ENCODE data around the gene SRPK3.

The SRPK3 gene

DNA sequence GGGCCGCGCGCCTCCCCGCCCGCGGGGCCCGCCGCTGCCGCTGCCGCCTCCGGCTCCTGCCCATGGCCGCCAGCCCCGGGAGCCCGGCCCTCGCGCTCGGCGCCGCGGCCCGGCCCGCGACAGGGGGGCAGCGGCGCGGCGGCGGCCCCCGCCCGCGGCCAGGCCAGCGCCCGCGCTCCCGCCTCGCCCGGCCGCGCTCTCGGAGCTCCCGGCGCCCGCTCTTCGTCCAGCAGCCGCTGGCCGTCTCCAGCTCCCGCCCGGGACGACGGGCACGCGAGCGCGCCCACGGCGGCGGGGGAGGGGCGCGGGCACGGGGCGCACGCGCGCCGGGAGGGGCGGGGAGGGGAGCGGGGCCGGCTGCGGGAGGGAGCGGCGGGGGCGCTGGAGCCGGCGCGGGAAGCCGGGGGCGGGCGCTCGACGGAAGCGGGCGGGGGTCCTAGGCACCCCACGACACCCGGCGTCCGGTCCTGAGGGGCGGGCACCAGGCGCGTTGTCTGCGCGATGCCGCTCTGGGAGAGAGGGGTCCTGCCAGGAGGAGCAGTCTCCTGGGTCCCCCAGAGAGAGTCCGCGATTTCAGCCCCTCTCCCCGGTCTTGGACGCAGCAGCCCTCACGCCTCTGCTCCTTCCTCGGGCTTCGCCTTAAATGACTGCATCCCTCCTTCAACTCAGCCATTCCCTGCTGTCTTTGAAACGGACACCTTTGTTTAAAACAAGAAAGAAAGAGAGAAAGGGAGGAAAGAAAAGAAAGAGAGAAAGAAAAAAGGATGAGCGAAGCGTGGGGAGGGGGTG lies 50.0 kb downstream of the SRPK3 start:
- H3K36me3 ChIP-seq (ENCODE audit: control insufficient read depth in 1 of 2, insufficient read depth in 2 of 2, low read length in 2 of 2), result no peaks in the 10 kb centered on the region
- H3K27ac ChIP-seq (ENCODE audit: low read length), result no peak overlapping the region
- H3K4me1 ChIP-seq (ENCODE audit: control insufficient read depth in 1 of 2, insufficient read depth in 2 of 2, low read length in 2 of 2), result peaks cover 0 to 20% of the 10 kb centered on the region in 2 donors
- H3K4me3 ChIP-seq (ENCODE audit: low read depth in 1 of 2, low read length in 2 of 2), result no peak overlapping the region
- H3K27me3 ChIP-seq (ENCODE audit: low read depth, low read length), result peaks cover 4% of the 10 kb centered on the region
- no peaks in the 10 kb centered on the region for H3K9me3 ChIP-seq (ENCODE audit: control insufficient read depth in 1 of 2, low read length in 2 of 2)

DNA sequence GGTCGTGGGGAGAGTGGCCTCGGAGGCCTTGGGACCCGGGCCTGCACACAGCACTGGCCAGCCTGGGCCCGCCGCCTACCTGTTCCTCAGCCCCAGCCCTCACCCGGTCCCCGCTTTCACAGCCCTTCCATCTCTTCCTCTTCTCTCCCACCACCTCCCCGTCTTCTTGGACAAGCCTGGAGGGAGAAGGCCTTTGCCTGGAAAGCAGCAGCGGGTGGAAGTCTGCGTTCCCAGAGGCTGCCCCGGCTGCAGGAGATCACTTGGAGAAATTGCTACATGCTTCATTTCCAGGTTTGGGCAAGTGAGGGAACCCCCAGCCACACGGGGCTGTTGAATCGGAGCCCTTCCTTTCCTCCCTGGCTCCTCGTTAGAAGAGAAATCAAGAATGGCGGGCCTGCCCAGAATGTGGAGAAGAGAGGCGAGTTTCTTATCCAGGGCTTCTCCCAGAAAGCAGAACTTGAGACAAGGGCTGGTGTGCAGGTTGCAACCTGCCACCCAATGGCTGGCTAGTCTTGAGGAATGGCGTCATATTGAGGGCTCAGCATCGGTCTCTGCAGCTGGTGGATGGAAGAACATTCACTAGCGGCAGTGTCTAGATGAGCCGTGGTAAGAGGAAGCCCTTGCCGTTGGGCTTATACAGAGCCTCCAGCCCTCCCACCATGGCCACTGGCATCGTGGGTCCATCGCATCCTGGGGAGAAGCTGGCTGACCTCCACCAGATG lies 50.7 kb downstream of the SRPK3 start:
- H3K9me3 ChIP-seq (ENCODE audit: control insufficient read depth in 1 of 2, low read length in 2 of 2), result no peaks in the 10 kb centered on the region
- peaks cover 4% of the 10 kb centered on the region for H3K27me3 ChIP-seq (ENCODE audit: low read depth, low read length)
- H3K4me3 ChIP-seq (ENCODE audit: low read depth in 1 of 2, low read length in 2 of 2), result no peak overlapping the region
- H3K36me3 ChIP-seq (ENCODE audit: control insufficient read depth in 1 of 2, insufficient read depth in 2 of 2, low read length in 2 of 2), result no peaks in the 10 kb centered on the region
- no peak overlapping the region for H3K27ac ChIP-seq (ENCODE audit: low read length)
- peaks cover 0 to 20% of the 10 kb centered on the region in 2 donors for H3K4me1 ChIP-seq (ENCODE audit: control insufficient read depth in 1 of 2, insufficient read depth in 2 of 2, low read length in 2 of 2)

- H3K4me1 ChIP-seq (ENCODE audit: control insufficient read depth in 1 of 2, insufficient read depth in 2 of 2, low read length in 2 of 2), result peaks cover 0 to 17% of the 10 kb centered on the region in 2 donors
- no peaks in the 10 kb centered on the region for H3K36me3 ChIP-seq (ENCODE audit: control insufficient read depth in 1 of 2, insufficient read depth in 2 of 2, low read length in 2 of 2)
- H3K27ac ChIP-seq (ENCODE audit: low read length), result no peak overlapping the region
- H3K4me3 ChIP-seq (ENCODE audit: low read depth in 1 of 2, low read length in 2 of 2), result no peak overlapping the region
- no peaks in the 10 kb centered on the region for H3K9me3 ChIP-seq (ENCODE audit: control insufficient read depth in 1 of 2, low read length in 2 of 2)
- H3K27me3 ChIP-seq (ENCODE audit: low read depth, low read length), result no peaks in the 10 kb centered on the region
Measured at GRCh38 chrX:153832728-153833127, 51.9 kb downstream of the SRPK3 start.

All from muscle layer of duodenum (tissue), 2 donors.